ENCODE data around the gene MEI1.

- TF ChIP-seq CTCF (IDR thresholded peaks at IDR 0.05): no peak
- TF ChIP-seq POLR2A (IDR thresholded peaks at IDR 0.05): no peak
Measured at GRCh38 chr22:41674846-41675340, 24.4 kb upstream of the MEI1 start.
